MM.1S (cell line): ENCODE data around the gene CHD6.
A peak's percentile ranks its signal among the peaks of the same experiment; 100 is the strongest.

Experiments used
- DNase-seq: peaks from one replicate; pipeline ENCODE4 v3.0.0-alpha.2; 2015
- H2AFZ ChIP-seq: fragments of 300-600 bp; sonication (generic); 2 replicates; pipeline ENCODE4 v1.6.0; 2016; ENCODE audit warnings: antibody characterized with exemption, low read length
- H3F3A ChIP-seq: fragments of 300-600 bp; sonication (generic); 2 replicates; pipeline ENCODE4 v1.6.1; 2016; ENCODE audit warnings: mild to moderate bottlenecking, antibody characterized with exemption, low read length, moderate library complexity, mixed read lengths; ENCODE audit not compliant: insufficient read depth
- H3K27ac ChIP-seq: fragments of 300-600 bp; sonication (generic); 2 replicates; pipeline ENCODE4 v1.5.1; 2016; ENCODE audit warnings: mild to moderate bottlenecking, low read length
- H3K27me3 ChIP-seq: fragments of 300-600 bp; sonication (generic); replicated peaks from 2 replicates; pipeline ENCODE4 v1.6.0; 2016; ENCODE audit warnings: low read length; ENCODE audit not compliant: insufficient read depth
- H3K36me3 ChIP-seq: fragments of 300-600 bp; sonication (generic); replicated peaks from 2 replicates; pipeline ENCODE4 v1.6.1; 2016; ENCODE audit warnings: mild to moderate bottlenecking, low read length, mixed read lengths; ENCODE audit not compliant: insufficient read depth
- H3K4me1 ChIP-seq: fragments of 300-600 bp; sonication (generic); 2 replicates; pipeline ENCODE4 v1.6.1; 2016; ENCODE audit warnings: low read length, mixed read lengths
- H3K4me2 ChIP-seq: fragments of 300-600 bp; sonication (generic); 2 replicates; pipeline ENCODE4 v1.6.0; 2016; ENCODE audit warnings: low read depth, low read length
- H3K4me3 ChIP-seq: fragments of 300-600 bp; sonication (generic); 2 replicates; pipeline ENCODE4 v1.5.1; 2016; ENCODE audit warnings: low read length, mixed read lengths
- H3K79me2 ChIP-seq: fragments of 300-600 bp; sonication (generic); 2 replicates; pipeline ENCODE4 v1.6.1; 2016; ENCODE audit warnings: mixed run types, low read length, mixed read lengths
- H3K9ac ChIP-seq: fragments of 300-600 bp; sonication (generic); 2 replicates; pipeline ENCODE4 v1.6.1; 2016; ENCODE audit warnings: low read length, mixed read lengths
- H3K9me2 ChIP-seq: fragments of 300-600 bp; sonication (generic); replicated peaks from 2 replicates; pipeline ENCODE4 v1.6.1; 2016; ENCODE audit warnings: mild to moderate bottlenecking, low read length, mixed read lengths; ENCODE audit not compliant: insufficient read depth
- H3K9me3 ChIP-seq: fragments of 300-600 bp; sonication (generic); replicated peaks from 2 replicates; pipeline ENCODE4 v1.6.1; 2016; ENCODE audit warnings: mild to moderate bottlenecking, low read length, mixed read lengths; ENCODE audit not compliant: insufficient read depth
- H4K20me1 ChIP-seq: fragments of 300-600 bp; sonication (generic); 2 replicates; pipeline ENCODE4 v1.6.1; 2016; ENCODE audit warnings: mild to moderate bottlenecking, low read length, moderate library complexity, mixed read lengths; ENCODE audit not compliant: insufficient read depth
- CTCF ChIP-seq: fragments of 300-600 bp; sonication (generic); IDR thresholded peaks from 2 replicates; pipeline ENCODE4 v1.5.1; 2016; ENCODE audit warnings: antibody characterized with exemption, low read length, mixed read lengths
- EZH2 ChIP-seq: fragments of 300-600 bp; sonication (generic); optimal IDR thresholded peaks from 2 replicates; pipeline ENCODE3; 2017; ENCODE audit warnings: low read depth, mild to moderate bottlenecking, antibody characterized with exemption, low read length, mixed read lengths
- EZH2phosphoT487 ChIP-seq: fragments of 300-600 bp; sonication (generic); IDR thresholded peaks from 2 replicates; pipeline ENCODE4 v1.6.1; 2018; ENCODE audit warnings: antibody characterized with exemption, low read length

Gene CHD6

GRCh38 chr20:41566896-41567527 is 51.2 kb downstream of the CHD6 start:
- Histone ChIP-seq H3F3A (peaks cover 4% of the 10 kb centered on the region; the same call in 1 of the 2 replicates), H3K79me2 (peaks cover 66% of the 10 kb centered on the region), H4K20me1 (no peaks in the 10 kb centered on the region), H3K4me1 (peaks cover 20% of the 10 kb centered on the region), H3K9ac (no peak overlapping the region), H3K27me3 (no peaks in the 10 kb centered on the region), H3K4me3 (no peak overlapping the region), H3K4me2 (peak overlapping the region; percentile 22; the same call in 1 of the 2 replicates), H3K36me3 (no peaks in the 10 kb centered on the region), H3K9me3 (no peaks in the 10 kb centered on the region), H3K27ac (no peak overlapping the region), H2AFZ (no peak overlapping the region), H3K9me2 (no peaks in the 10 kb centered on the region)
- TF ChIP-seq EZH2, result no peak
- TF ChIP-seq CTCF, result no peak
- no peak for TF ChIP-seq EZH2phosphoT487
- DNase-seq, result no peak

GRCh38 chr20:41563087-41563486 is 55.1 kb downstream of the CHD6 start:
- Histone ChIP-seq H3K9ac (no peak overlapping the region), H3K4me2 (no peak overlapping the region), H3F3A (peaks cover 4% of the 10 kb centered on the region; the same call in 1 of the 2 replicates), H3K4me3 (no peak overlapping the region), H4K20me1 (no peaks in the 10 kb centered on the region), H3K36me3 (no peaks in the 10 kb centered on the region), H3K9me2 (no peaks in the 10 kb centered on the region), H3K27ac (no peak overlapping the region), H3K79me2 (peaks cover 56% of the 10 kb centered on the region), H3K4me1 (peaks cover 11% of the 10 kb centered on the region), H2AFZ (no peak overlapping the region), H3K27me3 (no peaks in the 10 kb centered on the region), H3K9me3 (no peaks in the 10 kb centered on the region)
- no peak for TF ChIP-seq EZH2phosphoT487
- no peak for TF ChIP-seq EZH2
- no peak for TF ChIP-seq CTCF
- DNase-seq, result no peak

GRCh38 chr20:41560970-41561369 is 57.2 kb downstream of the CHD6 start:
- Histone ChIP-seq H4K20me1 (no peaks in the 10 kb centered on the region), H3F3A (no peaks in the 10 kb centered on the region), H3K4me3 (no peak overlapping the region), H3K27ac (no peak overlapping the region), H3K9ac (no peak overlapping the region), H3K4me2 (no peak overlapping the region), H3K9me3 (no peaks in the 10 kb centered on the region), H2AFZ (no peak overlapping the region), H3K27me3 (no peaks in the 10 kb centered on the region), H3K36me3 (no peaks in the 10 kb centered on the region), H3K4me1 (no peaks in the 10 kb centered on the region), H3K9me2 (no peaks in the 10 kb centered on the region), H3K79me2 (peaks cover 48% of the 10 kb centered on the region)
- no peak for TF ChIP-seq EZH2
- TF ChIP-seq CTCF, result no peak
- TF ChIP-seq EZH2phosphoT487, result no peak
- DNase-seq, result no peak
